ENCODE measurements around the gene GLRB.

DNA sequence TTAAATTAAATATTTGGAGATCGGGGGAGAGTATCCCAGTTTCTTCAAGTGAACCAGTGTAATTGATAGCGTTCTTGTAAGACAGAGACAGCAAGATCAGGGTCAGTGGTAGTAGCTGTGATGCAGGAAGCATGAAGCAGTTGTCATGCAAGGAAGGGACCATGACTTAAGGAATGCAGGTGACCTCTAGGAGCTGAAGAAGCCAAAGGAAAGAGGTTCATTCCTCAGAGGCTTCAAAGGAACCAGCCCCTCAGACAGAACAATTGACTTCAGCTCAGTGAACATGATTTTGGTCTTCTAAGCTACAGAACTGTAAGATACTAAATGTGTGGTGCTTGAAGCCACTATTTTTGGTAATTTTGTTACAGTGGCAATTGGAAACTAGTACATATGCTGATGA is 51.6 kb downstream of the GLRB start:
- TF ChIP-seq, protein P1, sequence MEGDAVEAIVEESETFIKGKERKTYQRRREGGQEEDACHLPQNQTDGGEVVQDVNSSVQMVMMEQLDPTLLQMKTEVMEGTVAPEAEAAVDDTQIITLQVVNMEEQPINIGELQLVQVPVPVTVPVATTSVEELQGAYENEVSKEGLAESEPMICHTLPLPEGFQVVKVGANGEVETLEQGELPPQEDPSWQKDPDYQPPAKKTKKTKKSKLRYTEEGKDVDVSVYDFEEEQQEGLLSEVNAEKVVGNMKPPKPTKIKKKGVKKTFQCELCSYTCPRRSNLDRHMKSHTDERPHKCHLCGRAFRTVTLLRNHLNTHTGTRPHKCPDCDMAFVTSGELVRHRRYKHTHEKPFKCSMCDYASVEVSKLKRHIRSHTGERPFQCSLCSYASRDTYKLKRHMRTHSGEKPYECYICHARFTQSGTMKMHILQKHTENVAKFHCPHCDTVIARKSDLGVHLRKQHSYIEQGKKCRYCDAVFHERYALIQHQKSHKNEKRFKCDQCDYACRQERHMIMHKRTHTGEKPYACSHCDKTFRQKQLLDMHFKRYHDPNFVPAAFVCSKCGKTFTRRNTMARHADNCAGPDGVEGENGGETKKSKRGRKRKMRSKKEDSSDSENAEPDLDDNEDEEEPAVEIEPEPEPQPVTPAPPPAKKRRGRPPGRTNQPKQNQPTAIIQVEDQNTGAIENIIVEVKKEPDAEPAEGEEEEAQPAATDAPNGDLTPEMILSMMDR (IDR thresholded peaks at IDR 0.05): no peak
- TF ChIP-seq POLR2A (IDR thresholded peaks at IDR 0.05): no peak
